Measurements from ENCODE around the gene PXMP4.

DNA sequence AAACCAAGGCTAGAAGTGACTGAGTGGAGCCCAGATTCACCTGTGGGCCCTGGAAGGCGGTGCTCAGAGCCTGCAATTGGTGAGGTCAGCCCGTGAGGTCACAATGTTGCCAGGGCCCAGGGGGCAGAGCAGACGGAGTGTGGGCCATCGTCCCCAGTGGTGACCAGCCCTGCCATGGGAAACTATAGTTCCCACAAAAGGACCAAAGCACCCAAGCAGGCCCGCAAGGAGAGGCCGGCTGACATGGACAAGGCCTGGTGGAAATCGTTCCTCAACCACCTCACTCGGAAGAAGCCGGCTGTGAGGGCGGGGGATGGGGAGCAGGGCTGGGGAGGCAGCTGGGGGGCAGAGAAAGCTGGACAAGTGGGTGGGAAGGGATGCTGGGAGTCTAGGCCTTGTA, 57.9 kb downstream of the PXMP4 start, which contains the start of gene C20orf144:
- TF ChIP-seq, protein P1, sequence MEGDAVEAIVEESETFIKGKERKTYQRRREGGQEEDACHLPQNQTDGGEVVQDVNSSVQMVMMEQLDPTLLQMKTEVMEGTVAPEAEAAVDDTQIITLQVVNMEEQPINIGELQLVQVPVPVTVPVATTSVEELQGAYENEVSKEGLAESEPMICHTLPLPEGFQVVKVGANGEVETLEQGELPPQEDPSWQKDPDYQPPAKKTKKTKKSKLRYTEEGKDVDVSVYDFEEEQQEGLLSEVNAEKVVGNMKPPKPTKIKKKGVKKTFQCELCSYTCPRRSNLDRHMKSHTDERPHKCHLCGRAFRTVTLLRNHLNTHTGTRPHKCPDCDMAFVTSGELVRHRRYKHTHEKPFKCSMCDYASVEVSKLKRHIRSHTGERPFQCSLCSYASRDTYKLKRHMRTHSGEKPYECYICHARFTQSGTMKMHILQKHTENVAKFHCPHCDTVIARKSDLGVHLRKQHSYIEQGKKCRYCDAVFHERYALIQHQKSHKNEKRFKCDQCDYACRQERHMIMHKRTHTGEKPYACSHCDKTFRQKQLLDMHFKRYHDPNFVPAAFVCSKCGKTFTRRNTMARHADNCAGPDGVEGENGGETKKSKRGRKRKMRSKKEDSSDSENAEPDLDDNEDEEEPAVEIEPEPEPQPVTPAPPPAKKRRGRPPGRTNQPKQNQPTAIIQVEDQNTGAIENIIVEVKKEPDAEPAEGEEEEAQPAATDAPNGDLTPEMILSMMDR (IDR thresholded peaks at IDR 0.05; ENCODE audit: low read depth, low read length) = no peak
- TF ChIP-seq EZH2phosphoT487 (IDR thresholded peaks at IDR 0.05; ENCODE audit: low read depth) = no peak

All from OCI-LY3 (cell line).